ENCODE measurements around the gene NOC2L. TPM values are rescaled to one million over a fixed set of nuclear protein-coding genes. Genes with fewer than 3 reads are reported as not detected.

The NOC2L gene
- total RNA-seq, 2 donors from 2014 or later, result 72.7 to 90.0 TPM

- Mint-ChIP-seq H3K4me3 (peak overlapping the region in 1 of 2 donors; percentile 88), H3K4me1 (ENCODE audit: low read depth) (peaks cover 7% of the 10 kb centered on the region), H3K36me3 (ENCODE audit: insufficient read depth in 2 of 2) (no peaks in the 10 kb centered on the region), H3K9me3 (peaks cover 0 to 6% of the 10 kb centered on the region in 2 donors), H3K27ac (no peak overlapping the region), H3K27me3 (ENCODE audit: low read depth) (peaks cover 17% of the 10 kb centered on the region)
- ATAC-seq (replicated peaks in 1 of 2) (no peak), DNase-seq (no peak)
These were observed 8.6 kb upstream of the NOC2L start for GRCh38 chr1:967466-968343.

GRCh38 chr1:966704-967300, 7.7 kb upstream of the NOC2L start:
- Mint-ChIP-seq H3K4me3 (peak overlapping the region; percentile 87 to 88), H3K4me1 (ENCODE audit: low read depth) (peaks cover 7% of the 10 kb centered on the region), H3K9me3 (peaks cover 0 to 6% of the 10 kb centered on the region in 2 donors), H3K36me3 (ENCODE audit: insufficient read depth in 2 of 2) (peaks cover 0 to 2% of the 10 kb centered on the region in 2 donors), H3K27me3 (ENCODE audit: low read depth) (peaks cover 17% of the 10 kb centered on the region), H3K27ac (no peak overlapping the region)
- DNase-seq (peak; percentile 81 to 88), ATAC-seq (replicated peaks in 1 of 2) (peak; percentile 90 to 94)

GRCh38 chr1:966135-966703, 7.2 kb upstream of the NOC2L start, which contains the start of gene PLEKHN1:
TSS of gene PLEKHN1 (plus strand) at chr1:966482. CDS start at chr1:966532, 50 bp downstream.
- H3K27me3 Mint-ChIP-seq (ENCODE audit: low read depth), result peaks cover 17% of the 10 kb centered on the region
- DNase-seq (peak; percentile 40 to 46), ATAC-seq (replicated peaks in 1 of 2) (peak; percentile 58 to 61)
- H3K36me3 Mint-ChIP-seq (ENCODE audit: insufficient read depth in 2 of 2), result peaks cover 0 to 2% of the 10 kb centered on the region in 2 donors
- peaks cover 7% of the 10 kb centered on the region for H3K4me1 Mint-ChIP-seq (ENCODE audit: low read depth)
- H3K9me3 Mint-ChIP-seq, result peaks cover 0 to 6% of the 10 kb centered on the region in 2 donors
- peak within 1 kb of the TSS; percentile 87 to 88 for H3K4me3 Mint-ChIP-seq
- H3K27ac Mint-ChIP-seq, result no peak within 1 kb of the TSS

- no peak overlapping the region for H3K27ac Mint-ChIP-seq
- DNase-seq, result no peak
- peaks cover 0 to 2% of the 10 kb centered on the region in 2 donors for H3K36me3 Mint-ChIP-seq (ENCODE audit: insufficient read depth in 2 of 2)
- peaks cover 17% of the 10 kb centered on the region for H3K27me3 Mint-ChIP-seq (ENCODE audit: low read depth)
- H3K4me1 Mint-ChIP-seq (ENCODE audit: low read depth), result peaks cover 7% of the 10 kb centered on the region
- peak overlapping the region; percentile 37 to 64 for H3K4me3 Mint-ChIP-seq
- peak in 1 of 2 donors; percentile 2 for ATAC-seq (replicated peaks in 1 of 2)
- peaks cover 0 to 6% of the 10 kb centered on the region in 2 donors for H3K9me3 Mint-ChIP-seq
These were observed 6.6 kb upstream of the NOC2L start for GRCh38 chr1:965526-966134.

- Mint-ChIP-seq H3K27me3 (ENCODE audit: low read depth) (peaks cover 16% of the 10 kb centered on the region), H3K4me3 (peak overlapping the region in 1 of 2 donors; percentile 64), H3K27ac (no peak overlapping the region), H3K9me3 (peaks cover 0 to 6% of the 10 kb centered on the region in 2 donors), H3K4me1 (ENCODE audit: low read depth) (peaks cover 7% of the 10 kb centered on the region), H3K36me3 (ENCODE audit: insufficient read depth in 2 of 2) (peaks cover 0 to 2% of the 10 kb centered on the region in 2 donors)
- ATAC-seq (replicated peaks in 1 of 2) (no peak), DNase-seq (no peak)
These were observed 5.9 kb upstream of the NOC2L start for GRCh38 chr1:964691-965525.

- H3K4me3 Mint-ChIP-seq, result peak overlapping the region in 1 of 2 donors; percentile 32
- H3K9me3 Mint-ChIP-seq, result no peaks in the 10 kb centered on the region
- H3K27ac Mint-ChIP-seq, result no peak overlapping the region
- H3K27me3 Mint-ChIP-seq (ENCODE audit: low read depth), result peaks cover 9% of the 10 kb centered on the region
- H3K4me1 Mint-ChIP-seq (ENCODE audit: low read depth), result peaks cover 7% of the 10 kb centered on the region
- DNase-seq (no peak), ATAC-seq (replicated peaks in 1 of 2) (no peak)
- H3K36me3 Mint-ChIP-seq (ENCODE audit: insufficient read depth in 2 of 2), result peaks cover 0 to 2% of the 10 kb centered on the region in 2 donors
These were observed 4.9 kb upstream of the NOC2L start for GRCh38 chr1:963746-964525.

- Mint-ChIP-seq H3K27me3 (ENCODE audit: low read depth) (peaks cover 4% of the 10 kb centered on the region), H3K9me3 (no peaks in the 10 kb centered on the region), H3K36me3 (ENCODE audit: insufficient read depth in 2 of 2) (peaks cover 2 to 3% of the 10 kb centered on the region in 2 donors), H3K4me1 (ENCODE audit: low read depth) (peaks cover 11% of the 10 kb centered on the region), H3K4me3 (no peak overlapping the region), H3K27ac (no peak overlapping the region)
- ATAC-seq (replicated peaks in 1 of 2) (no peak), DNase-seq (no peak)
These were observed 4.2 kb upstream of the NOC2L start for GRCh38 chr1:963301-963651.

GRCh38 chr1:962381-963300, 3.6 kb upstream of the NOC2L start:
- ATAC-seq (replicated peaks in 1 of 2), result no peak
- no peak overlapping the region for H3K27ac Mint-ChIP-seq
- H3K4me3 Mint-ChIP-seq, result peak overlapping the region in 1 of 2 donors; percentile 71
- H3K36me3 Mint-ChIP-seq (ENCODE audit: insufficient read depth in 2 of 2), result peaks cover 2 to 3% of the 10 kb centered on the region in 2 donors
- DNase-seq, result no peak
- H3K4me1 Mint-ChIP-seq (ENCODE audit: low read depth), result peaks cover 18% of the 10 kb centered on the region
- no peaks in the 10 kb centered on the region for H3K27me3 Mint-ChIP-seq (ENCODE audit: low read depth)
- no peaks in the 10 kb centered on the region for H3K9me3 Mint-ChIP-seq

GRCh38 chr1:961132-961669, 2.1 kb upstream of the NOC2L start:
- ATAC-seq (replicated peaks in 1 of 2), result no peak

GRCh38 chr1:960363-961131, 1.5 kb upstream of the NOC2L start, which contains the start of gene KLHL17:
TSS of gene KLHL17 (plus strand) at chr1:960584. CDS start at chr1:960694, 110 bp downstream.
- peaks cover 2 to 3% of the 10 kb centered on the region in 2 donors for H3K36me3 Mint-ChIP-seq (ENCODE audit: insufficient read depth in 2 of 2)

More at GRCh38 chr1:961132-961669, 2.1 kb upstream of the NOC2L start:
- Mint-ChIP-seq H3K27ac (no peak overlapping the region), H3K9me3 (no peaks in the 10 kb centered on the region), H3K4me3 (peak overlapping the region; percentile 34 to 71), H3K4me1 (ENCODE audit: low read depth) (peaks cover 23% of the 10 kb centered on the region), H3K27me3 (ENCODE audit: low read depth) (no peaks in the 10 kb centered on the region), H3K36me3 (ENCODE audit: insufficient read depth in 2 of 2) (peaks cover 2 to 3% of the 10 kb centered on the region in 2 donors)
- no peak for DNase-seq

More at GRCh38 chr1:960363-961131, 1.5 kb upstream of the NOC2L start, which contains the start of gene KLHL17:
- ATAC-seq (replicated peaks in 1 of 2) (peak; percentile 63 to 68), DNase-seq (peak; percentile 89 to 91)
- Mint-ChIP-seq H3K27ac (no peak within 1 kb of the TSS), H3K9me3 (no peaks in the 10 kb centered on the region), H3K27me3 (ENCODE audit: low read depth) (no peaks in the 10 kb centered on the region), H3K4me1 (ENCODE audit: low read depth) (peaks cover 18% of the 10 kb centered on the region), H3K4me3 (peak within 1 kb of the TSS; percentile 86 to 98)
